Measurements from ENCODE around the gene TSNAX.

DNA sequence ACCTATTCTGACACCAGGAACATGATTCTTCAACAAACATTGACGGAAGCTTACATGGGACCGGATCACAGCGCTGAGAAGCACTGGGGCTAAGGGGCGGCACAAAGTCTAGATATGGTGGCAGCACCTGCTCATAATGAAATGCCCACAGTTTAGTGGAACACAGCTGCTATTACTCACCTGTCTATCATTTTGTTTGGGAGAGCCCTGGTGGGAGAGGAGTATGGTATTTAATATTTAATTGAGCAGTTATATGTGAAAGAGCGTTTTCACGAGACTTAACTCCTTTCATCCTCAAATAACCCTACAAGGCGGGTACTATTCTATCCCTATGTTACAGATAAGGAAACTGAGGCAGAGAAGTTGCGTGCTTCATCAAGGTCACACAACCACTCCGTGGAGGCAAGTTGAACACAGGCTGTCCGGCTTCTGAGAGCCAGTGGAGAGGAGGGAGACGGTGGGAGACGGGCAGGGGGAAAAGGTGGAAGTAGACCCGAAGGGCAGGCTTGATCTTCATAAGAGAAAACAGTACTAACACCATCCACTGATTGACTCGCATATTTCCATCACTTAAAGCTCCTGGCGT, 790 bp upstream of the TSNAX start:
- TF ChIP-seq, protein P1, sequence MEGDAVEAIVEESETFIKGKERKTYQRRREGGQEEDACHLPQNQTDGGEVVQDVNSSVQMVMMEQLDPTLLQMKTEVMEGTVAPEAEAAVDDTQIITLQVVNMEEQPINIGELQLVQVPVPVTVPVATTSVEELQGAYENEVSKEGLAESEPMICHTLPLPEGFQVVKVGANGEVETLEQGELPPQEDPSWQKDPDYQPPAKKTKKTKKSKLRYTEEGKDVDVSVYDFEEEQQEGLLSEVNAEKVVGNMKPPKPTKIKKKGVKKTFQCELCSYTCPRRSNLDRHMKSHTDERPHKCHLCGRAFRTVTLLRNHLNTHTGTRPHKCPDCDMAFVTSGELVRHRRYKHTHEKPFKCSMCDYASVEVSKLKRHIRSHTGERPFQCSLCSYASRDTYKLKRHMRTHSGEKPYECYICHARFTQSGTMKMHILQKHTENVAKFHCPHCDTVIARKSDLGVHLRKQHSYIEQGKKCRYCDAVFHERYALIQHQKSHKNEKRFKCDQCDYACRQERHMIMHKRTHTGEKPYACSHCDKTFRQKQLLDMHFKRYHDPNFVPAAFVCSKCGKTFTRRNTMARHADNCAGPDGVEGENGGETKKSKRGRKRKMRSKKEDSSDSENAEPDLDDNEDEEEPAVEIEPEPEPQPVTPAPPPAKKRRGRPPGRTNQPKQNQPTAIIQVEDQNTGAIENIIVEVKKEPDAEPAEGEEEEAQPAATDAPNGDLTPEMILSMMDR (IDR thresholded peaks at IDR 0.05) = no peak
- no peak for TF ChIP-seq ZFX (IDR thresholded peaks at IDR 0.05; ENCODE audit: borderline replicate concordance)

Measured in 22Rv1 (cell line).